ENCODE results near the gene AURKB.

DNA sequence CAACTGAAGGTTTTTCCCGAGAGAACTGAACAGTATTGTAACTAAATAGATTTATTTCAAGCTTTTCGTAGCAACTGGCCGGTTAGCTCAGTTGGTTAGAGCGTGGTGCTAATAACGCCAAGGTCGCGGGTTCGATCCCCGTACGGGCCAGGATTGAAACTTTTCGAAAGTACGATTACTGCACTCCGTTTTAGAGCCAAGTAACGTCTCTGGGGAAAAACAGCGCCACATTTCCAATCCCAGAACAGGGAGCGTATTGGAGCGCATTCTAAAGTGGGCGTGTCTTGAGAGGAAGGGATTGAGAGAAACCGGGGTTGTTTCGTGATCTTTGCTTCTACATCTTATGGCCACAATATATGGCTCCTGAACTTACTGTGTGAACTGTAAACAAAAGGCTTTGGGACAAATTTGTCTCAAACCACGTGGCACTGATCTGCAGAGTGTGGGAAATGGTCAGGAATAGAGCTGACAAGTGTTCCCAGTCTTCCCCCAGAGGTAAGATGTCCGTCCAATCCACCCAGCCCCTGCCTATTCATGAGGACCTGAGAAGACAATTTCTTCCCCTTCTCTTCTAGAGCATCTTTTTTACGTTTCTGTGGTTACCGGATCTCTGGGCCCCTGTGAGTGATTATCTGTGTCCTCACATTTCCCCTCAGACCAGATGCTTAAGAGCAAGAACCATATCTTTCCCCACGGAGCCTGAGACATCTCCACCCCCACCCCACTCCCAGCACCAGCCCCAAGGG lies 22.7 kb downstream of the AURKB start:
- TF ChIP-seq, protein P1, sequence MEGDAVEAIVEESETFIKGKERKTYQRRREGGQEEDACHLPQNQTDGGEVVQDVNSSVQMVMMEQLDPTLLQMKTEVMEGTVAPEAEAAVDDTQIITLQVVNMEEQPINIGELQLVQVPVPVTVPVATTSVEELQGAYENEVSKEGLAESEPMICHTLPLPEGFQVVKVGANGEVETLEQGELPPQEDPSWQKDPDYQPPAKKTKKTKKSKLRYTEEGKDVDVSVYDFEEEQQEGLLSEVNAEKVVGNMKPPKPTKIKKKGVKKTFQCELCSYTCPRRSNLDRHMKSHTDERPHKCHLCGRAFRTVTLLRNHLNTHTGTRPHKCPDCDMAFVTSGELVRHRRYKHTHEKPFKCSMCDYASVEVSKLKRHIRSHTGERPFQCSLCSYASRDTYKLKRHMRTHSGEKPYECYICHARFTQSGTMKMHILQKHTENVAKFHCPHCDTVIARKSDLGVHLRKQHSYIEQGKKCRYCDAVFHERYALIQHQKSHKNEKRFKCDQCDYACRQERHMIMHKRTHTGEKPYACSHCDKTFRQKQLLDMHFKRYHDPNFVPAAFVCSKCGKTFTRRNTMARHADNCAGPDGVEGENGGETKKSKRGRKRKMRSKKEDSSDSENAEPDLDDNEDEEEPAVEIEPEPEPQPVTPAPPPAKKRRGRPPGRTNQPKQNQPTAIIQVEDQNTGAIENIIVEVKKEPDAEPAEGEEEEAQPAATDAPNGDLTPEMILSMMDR (IDR thresholded peaks at IDR 0.05), result no peak
- peak in 1 of 2 donors; percentile 61 for TF ChIP-seq POLR2AphosphoS5 (IDR thresholded peaks at IDR 0.05)
- TF ChIP-seq EP300 (IDR thresholded peaks at IDR 0.05), result peak in 1 of 4 donors; percentile 24

Measured in upper lobe of left lung (tissue), 4 donors.